Activated CD8-positive, alpha-beta memory T cell treated with anti-CD3 and anti-CD28 coated beads for 48 hours (primary cell): ENCODE data around the gene PRRG4.
"Not testable (repeated sequence)": the region's sequence is repeated elsewhere in the genome, so short reads cannot be mapped to it uniquely, and the experiment has no call there.

Experiments
- DNase-seq, 3 experiments: peaks; one replicate each; pipeline ENCODE4 v3.0.0-alpha.2; 2020; ENCODE audit warnings: low read depth in 2 of 3, low spot score in 2 of 3

PRRG4 gene

GRCh38 chr11:32830413-32830738 is 649 bp downstream of the PRRG4 start:
- DNase-seq, result no peak

- DNase-seq, result no peak
These were observed 1.1 kb downstream of the PRRG4 start for GRCh38 chr11:32830796-32831195.

GRCh38 chr11:32831221-32831620 is 1.5 kb downstream of the PRRG4 start:
- DNase-seq, result no peak

- DNase-seq, result no peak
These were observed 4.2 kb downstream of the PRRG4 start for GRCh38 chr11:32833921-32834320.

GRCh38 chr11:32836946-32837345 is 7.2 kb downstream of the PRRG4 start:
- DNase-seq, result no peak

GRCh38 chr11:32838505-32839274 is 9.0 kb downstream of the PRRG4 start:
- DNase-seq, result no peak

- DNase-seq, result no peak
These were observed 9.6 kb downstream of the PRRG4 start for GRCh38 chr11:32839308-32839707.

GRCh38 chr11:32840587-32840986 is 10.9 kb downstream of the PRRG4 start:
- DNase-seq, result no peak

- DNase-seq, result no peak
These were observed 13.8 kb downstream of the PRRG4 start for GRCh38 chr11:32843544-32843943.

GRCh38 chr11:32847511-32847910 is 17.8 kb downstream of the PRRG4 start:
- DNase-seq, result no peak

GRCh38 chr11:32849761-32850160 is 20.0 kb downstream of the PRRG4 start:
- no peak for DNase-seq

GRCh38 chr11:32851251-32851650 is 21.5 kb downstream of the PRRG4 start:
- DNase-seq, result no peak

- no peak for DNase-seq
These were observed 22.5 kb downstream of the PRRG4 start for GRCh38 chr11:32852207-32852606.

GRCh38 chr11:32855601-32856000 is 25.9 kb downstream of the PRRG4 start:
- no peak for DNase-seq

- DNase-seq, result no peak
These were observed 29.0 kb downstream of the PRRG4 start for GRCh38 chr11:32858731-32859130.

- DNase-seq, result no peak
These were observed 32.3 kb downstream of the PRRG4 start for GRCh38 chr11:32861850-32862577.

- no peak for DNase-seq
These were observed 34.8 kb downstream of the PRRG4 start for GRCh38 chr11:32864555-32864954.

- not testable (repeated sequence) for DNase-seq
These were observed 39.0 kb downstream of the PRRG4 start for GRCh38 chr11:32868752-32869151.

- DNase-seq, result no peak
These were observed 40.9 kb downstream of the PRRG4 start for GRCh38 chr11:32870676-32871075.

GRCh38 chr11:32874132-32874531 is 44.4 kb downstream of the PRRG4 start:
- no peak for DNase-seq

GRCh38 chr11:32881286-32881685 is 51.6 kb downstream of the PRRG4 start:
- no peak for DNase-seq

- DNase-seq, result no peak
These were observed 53.7 kb downstream of the PRRG4 start for GRCh38 chr11:32883421-32883820.

GRCh38 chr11:32884023-32884422 is 54.3 kb downstream of the PRRG4 start:
- DNase-seq, result no peak
